Effector memory CD4-positive, alpha-beta T cell (primary cell): ENCODE measurements around the gene DSG3.

ENCODE experiments used
- DNase-seq, 3 donors: peaks; one replicate each; pipeline ENCODE4 v3.0.0-alpha.2; 2020
- H3K27ac ChIP-seq: 2 replicates; pipeline ENCODE4 v1.7.0; 2013; ENCODE audit warnings: mild to moderate bottlenecking, low read length, moderate library complexity; ENCODE audit not compliant: insufficient read depth, poor library complexity, severe bottlenecking
- H3K27me3 ChIP-seq: replicated peaks from 2 replicates; pipeline ENCODE4 v1.7.0; 2013; ENCODE audit warnings: mild to moderate bottlenecking, low read length; ENCODE audit not compliant: insufficient read depth, control insufficient read depth, poor library complexity, severe bottlenecking
- H3K36me3 ChIP-seq: 2 replicates; pipeline ENCODE4 v1.7.0; 2013; ENCODE audit warnings: mild to moderate bottlenecking, low read length, moderate library complexity; ENCODE audit not compliant: control insufficient read depth, insufficient read depth
- H3K4me1 ChIP-seq: 2 replicates; pipeline ENCODE4 v1.7.0; 2013; ENCODE audit warnings: low read length, mild to moderate bottlenecking; ENCODE audit not compliant: control insufficient read depth, insufficient read depth, poor library complexity, severe bottlenecking
- H3K4me3 ChIP-seq: 2 replicates; pipeline ENCODE4 v1.7.0; 2013; ENCODE audit warnings: low read length, low read depth, mild to moderate bottlenecking; ENCODE audit not compliant: insufficient read depth, poor library complexity, severe bottlenecking
- H3K9me3 ChIP-seq: 2 replicates; pipeline ENCODE4 v1.7.0; 2013; ENCODE audit warnings: mild to moderate bottlenecking, low read length, moderate library complexity; ENCODE audit not compliant: control insufficient read depth

DSG3 gene

DNA sequence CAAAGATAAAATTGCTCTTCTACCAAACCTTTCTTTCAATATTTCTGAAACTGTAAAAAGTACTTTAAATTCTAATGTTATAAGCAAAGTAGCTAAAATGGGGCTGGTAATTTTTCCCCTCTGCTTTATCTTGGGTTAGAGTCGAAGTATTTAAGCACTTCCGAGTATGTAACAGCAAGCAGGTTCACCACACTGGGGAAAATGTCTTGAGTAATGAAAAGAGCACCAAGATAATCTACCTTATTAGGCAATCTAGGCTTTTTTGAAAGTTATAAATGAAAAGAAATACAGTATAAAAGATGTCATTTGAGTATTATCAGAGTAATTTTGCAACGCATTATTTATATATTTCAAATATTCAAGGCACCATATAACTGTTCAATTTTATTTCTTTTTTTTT lies 687 bp upstream of the DSG3 start:
- no peak overlapping the region for H3K4me3 ChIP-seq
- H3K27me3 ChIP-seq = no peaks in the 10 kb centered on the region
- no peak for DNase-seq
- H3K27ac ChIP-seq = no peak overlapping the region
- H3K4me1 ChIP-seq = no peaks in the 10 kb centered on the region
- H3K9me3 ChIP-seq = no peaks in the 10 kb centered on the region
- H3K36me3 ChIP-seq = no peaks in the 10 kb centered on the region

DNA sequence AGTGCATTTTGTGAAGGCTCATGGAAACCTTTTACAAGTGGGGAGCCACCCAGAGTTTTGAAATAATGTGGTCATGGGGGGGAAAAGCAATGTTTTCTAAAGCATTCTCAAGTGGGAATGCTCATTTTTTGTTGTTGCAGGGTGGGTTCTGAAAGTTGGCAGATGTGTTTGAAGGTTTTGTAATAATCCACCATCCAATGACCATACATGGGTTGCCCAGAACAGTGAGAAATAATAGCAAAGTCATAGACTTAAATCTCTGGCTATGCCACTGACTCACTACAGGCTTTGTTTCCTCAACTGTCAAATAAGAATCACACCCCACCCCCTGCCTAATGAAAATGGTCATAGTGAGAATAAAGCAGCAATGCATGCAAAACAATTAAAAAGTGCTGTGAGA lies 2.9 kb downstream of the DSG3 start:
- H3K27me3 ChIP-seq = no peaks in the 10 kb centered on the region
- no peaks in the 10 kb centered on the region for H3K36me3 ChIP-seq
- no peak for DNase-seq
- H3K4me3 ChIP-seq = no peak overlapping the region
- H3K27ac ChIP-seq = no peak overlapping the region
- H3K4me1 ChIP-seq = no peaks in the 10 kb centered on the region
- H3K9me3 ChIP-seq = no peaks in the 10 kb centered on the region

DNA sequence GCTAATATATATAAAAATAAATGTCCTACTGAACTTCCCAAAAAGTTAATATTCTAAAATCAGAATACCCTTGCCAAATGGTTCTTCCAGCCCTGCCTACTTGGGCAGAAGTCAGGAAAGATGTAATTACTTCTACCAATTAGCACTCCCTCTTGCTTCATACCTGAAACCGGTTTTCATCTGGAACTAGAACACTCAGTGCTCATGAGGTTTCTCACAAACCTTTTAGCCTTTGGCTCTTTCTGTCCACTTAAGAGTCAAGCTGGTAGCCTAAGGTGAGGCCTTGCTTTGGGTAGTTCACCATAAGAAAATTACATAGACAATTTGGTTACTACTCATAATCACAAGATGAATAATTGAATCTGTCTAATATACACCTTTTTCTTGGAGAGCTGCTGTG lies 4.1 kb downstream of the DSG3 start:
- Histone ChIP-seq H3K4me1 (no peaks in the 10 kb centered on the region), H3K27ac (no peak overlapping the region), H3K4me3 (no peak overlapping the region), H3K36me3 (no peaks in the 10 kb centered on the region), H3K9me3 (no peaks in the 10 kb centered on the region), H3K27me3 (no peaks in the 10 kb centered on the region)
- no peak for DNase-seq

DNA sequence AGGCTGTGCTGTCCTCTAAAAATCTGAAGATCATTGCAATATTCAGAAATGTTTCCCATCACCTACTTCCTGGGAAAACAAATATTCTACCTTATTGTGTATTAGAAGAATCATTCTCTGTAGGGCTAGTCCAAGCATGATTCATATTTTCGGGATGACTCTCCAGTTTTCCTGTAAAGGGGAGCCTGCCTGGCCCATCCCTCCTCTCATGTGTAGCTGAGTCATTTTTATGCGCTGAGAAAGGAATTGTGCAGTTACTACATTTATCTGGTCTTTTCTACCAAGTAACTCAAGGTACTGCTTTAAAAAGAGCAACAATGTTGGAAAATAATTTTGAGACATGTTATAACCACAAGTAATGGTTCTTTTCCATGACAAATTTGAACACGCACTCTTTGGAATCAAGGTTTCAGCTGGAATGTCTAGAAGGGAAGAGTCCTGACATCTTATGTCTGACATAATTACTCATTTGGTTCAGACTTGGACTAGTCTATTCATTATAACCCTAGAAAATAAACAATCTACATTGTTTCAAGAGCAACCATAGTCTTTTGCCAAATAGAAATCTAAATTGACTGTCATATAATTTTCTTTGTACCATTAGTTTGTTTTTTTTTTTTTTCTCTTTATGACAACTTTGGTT lies 6.6 kb downstream of the DSG3 start:
- no peak overlapping the region for H3K4me3 ChIP-seq
- H3K9me3 ChIP-seq = no peaks in the 10 kb centered on the region
- DNase-seq = no peak

DNA sequence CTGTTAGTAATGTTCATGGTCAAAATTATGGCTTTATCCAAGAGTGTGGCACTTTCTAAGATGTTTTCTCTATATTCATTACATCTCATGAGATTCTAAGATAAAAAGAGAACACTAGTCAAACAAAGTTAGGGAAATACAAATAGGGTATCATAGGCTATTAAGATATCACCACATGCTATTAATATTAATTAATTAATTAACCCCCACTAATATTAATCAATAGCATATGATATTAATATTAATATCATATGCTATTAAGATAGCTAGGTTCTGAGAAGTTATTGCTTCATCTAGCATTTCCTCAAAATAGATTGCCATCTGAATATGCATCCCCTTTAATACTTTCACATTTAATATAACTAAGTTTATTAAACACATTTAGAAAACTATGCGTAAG lies 22.1 kb downstream of the DSG3 start:
- no peak overlapping the region for H3K27ac ChIP-seq
- no peak for DNase-seq
- no peaks in the 10 kb centered on the region for H3K4me1 ChIP-seq
- no peaks in the 10 kb centered on the region for H3K27me3 ChIP-seq
- no peaks in the 10 kb centered on the region for H3K36me3 ChIP-seq
- H3K4me3 ChIP-seq = no peak overlapping the region
- no peaks in the 10 kb centered on the region for H3K9me3 ChIP-seq

More for the DNA sequence above, 6.6 kb downstream of the DSG3 start:
- Histone ChIP-seq H3K27me3 (no peaks in the 10 kb centered on the region), H3K27ac (no peak overlapping the region), H3K36me3 (no peaks in the 10 kb centered on the region), H3K4me1 (no peaks in the 10 kb centered on the region)

DNA sequence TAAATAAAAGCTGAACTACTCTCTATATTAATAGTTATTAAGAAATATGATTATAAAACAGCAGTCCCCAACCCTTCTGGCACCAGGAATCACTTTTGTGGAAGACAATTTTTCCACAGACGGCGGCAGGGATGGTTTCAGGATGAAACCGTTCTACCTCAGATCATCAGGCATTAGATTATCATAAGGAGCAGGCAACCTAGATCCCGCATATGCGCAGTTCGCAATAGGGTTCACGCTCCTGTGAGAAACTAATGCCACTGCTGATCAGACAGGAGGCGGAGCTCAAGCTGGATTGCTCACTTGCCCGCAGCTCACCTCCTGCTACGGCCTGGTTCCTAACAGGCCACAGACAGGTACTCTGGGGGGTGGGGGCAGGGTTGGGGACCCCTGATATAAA lies 31.1 kb downstream of the DSG3 start:
- no peak for DNase-seq
- Histone ChIP-seq H3K4me3 (no peak overlapping the region), H3K4me1 (no peaks in the 10 kb centered on the region), H3K36me3 (no peaks in the 10 kb centered on the region), H3K27ac (no peak overlapping the region), H3K9me3 (no peaks in the 10 kb centered on the region), H3K27me3 (no peaks in the 10 kb centered on the region)

GRCh38 chr18:31482051-31482450 lies 34.5 kb downstream of the DSG3 start:
- H3K27ac ChIP-seq = no peak overlapping the region
- H3K9me3 ChIP-seq = no peaks in the 10 kb centered on the region
- no peaks in the 10 kb centered on the region for H3K36me3 ChIP-seq
- no peaks in the 10 kb centered on the region for H3K4me1 ChIP-seq
- no peak for DNase-seq
- H3K4me3 ChIP-seq = no peak overlapping the region
- no peaks in the 10 kb centered on the region for H3K27me3 ChIP-seq

GRCh38 chr18:31483396-31483795 lies 35.9 kb downstream of the DSG3 start:
- no peak for DNase-seq
- H3K9me3 ChIP-seq = no peaks in the 10 kb centered on the region
- H3K36me3 ChIP-seq = no peaks in the 10 kb centered on the region
- H3K4me3 ChIP-seq = no peak overlapping the region
- H3K27me3 ChIP-seq = no peaks in the 10 kb centered on the region
- no peak overlapping the region for H3K27ac ChIP-seq
- H3K4me1 ChIP-seq = no peaks in the 10 kb centered on the region

- Histone ChIP-seq H3K36me3 (no peaks in the 10 kb centered on the region), H3K4me1 (no peaks in the 10 kb centered on the region), H3K27ac (no peak overlapping the region), H3K4me3 (no peak overlapping the region), H3K27me3 (no peaks in the 10 kb centered on the region), H3K9me3 (no peaks in the 10 kb centered on the region)
- DNase-seq = no peak
Observed at GRCh38 chr18:31484461-31484860, 36.9 kb downstream of the DSG3 start.

GRCh38 chr18:31486165-31486564 lies 38.6 kb downstream of the DSG3 start:
- Histone ChIP-seq H3K27me3 (no peaks in the 10 kb centered on the region), H3K9me3 (no peaks in the 10 kb centered on the region), H3K27ac (no peak overlapping the region), H3K36me3 (no peaks in the 10 kb centered on the region), H3K4me3 (no peak overlapping the region), H3K4me1 (no peaks in the 10 kb centered on the region)
- DNase-seq = no peak
